PC-9 (cell line): Measurements from ENCODE around the gene TMEM107. TPM values are rescaled to one million over a fixed set of nuclear protein-coding genes. Genes with fewer than 3 reads are reported as not detected.

ENCODE experiments used
- BruUV-seq: library from RNA; stranded (reverse); fragments of 400-500 nt; replicated peaks from 2 replicates; lab custom pipeline; 2021; lab: Mats Ljungman, UMichigan
- CTCF ChIA-PET: fragments of 300-600 bp; sonication (Branson Sonifier 250); formaldehyde crosslinking; loops from one replicate; lab custom pipeline; 2022; ENCODE audit warnings: antibody characterized with exemption; lab: Charles Lee
- POLR2A ChIA-PET: fragments of 300-600 bp; sonication (Branson Sonifier 250); formaldehyde crosslinking; loops from one replicate; lab custom pipeline; 2022; ENCODE audit warnings: antibody characterized with exemption; ENCODE audit not compliant: unreplicated experiment; lab: Charles Lee
- DNase-seq, 2 experiments: peaks; one replicate each; pipeline versions ENCODE4 v3.0.0 to v3.0.0-alpha.2; 2015 to 2022; ENCODE audit warnings: mixed read lengths in 1 of 2
- H2AFZ ChIP-seq: fragments of 200-600 bp; sonication (generic); 2 replicates; pipeline ENCODE4 v1.8.1; 2017; ENCODE audit warnings: antibody characterized with exemption
- H3F3A ChIP-seq: fragments of 200-600 bp; sonication (generic); 2 replicates; pipeline ENCODE4 v1.8.1; 2017; ENCODE audit warnings: antibody characterized with exemption, mild to moderate bottlenecking, low read depth; ENCODE audit not compliant: insufficient read depth
- H3K27ac ChIP-seq: fragments of 200-600 bp; sonication (generic); 2 replicates; pipeline ENCODE4 v1.6.1; 2016; ENCODE audit warnings: mixed run types
- H3K27me3 ChIP-seq: fragments of 200-600 bp; sonication (generic); 2 replicates; pipeline ENCODE4 v1.6.1; 2016; ENCODE audit warnings: low read depth, mixed run types; ENCODE audit not compliant: insufficient read depth
- H3K36me3 ChIP-seq: fragments of 200-600 bp; sonication (generic); 2 replicates; pipeline ENCODE4 v1.6.1; 2016; ENCODE audit warnings: low read depth, mixed run types
- H3K4me1 ChIP-seq: fragments of 200-600 bp; sonication (generic); replicated peaks from 2 replicates; pipeline ENCODE4 v1.6.1; 2016; ENCODE audit warnings: mixed run types; ENCODE audit not compliant: insufficient read depth
- H3K4me2 ChIP-seq: fragments of 200-600 bp; sonication (generic); 2 replicates; pipeline ENCODE4 v1.6.1; 2017; ENCODE audit warnings: mixed run types
- H3K4me3 ChIP-seq: fragments of 200-600 bp; sonication (generic); 2 replicates; pipeline ENCODE4 v1.6.1; 2016; ENCODE audit warnings: mixed run types
- H3K79me2 ChIP-seq: fragments of 200-600 bp; sonication (generic); 2 replicates; pipeline ENCODE4 v1.6.1; 2017; ENCODE audit warnings: low read depth, mixed run types
- H3K9me2 ChIP-seq: fragments of 200-600 bp; sonication (generic); 2 replicates; pipeline ENCODE4 v1.8.1; 2017; ENCODE audit warnings: mild to moderate bottlenecking; ENCODE audit not compliant: insufficient read depth
- H3K9me3 ChIP-seq: fragments of 200-600 bp; sonication (generic); 2 replicates; pipeline ENCODE4 v1.8.1; 2016; ENCODE audit warnings: low read depth; ENCODE audit not compliant: insufficient read depth
- H4K20me1 ChIP-seq: fragments of 200-600 bp; sonication (generic); 2 replicates; pipeline ENCODE4 v1.8.1; 2017; ENCODE audit not compliant: insufficient read depth
- EZH2 ChIP-seq: fragments of 200-600 bp; sonication (generic); IDR thresholded peaks from 2 replicates; pipeline ENCODE4 v1.8.0; 2017; ENCODE audit warnings: antibody characterized with exemption, low read depth
- intact Hi-C: fragments of 100-400 bp; cut with micrococcal nuclease; formaldehyde crosslinking; loops from one replicate; pipeline ENCODE4 v1.10.0; 2022; ENCODE audit not compliant: unreplicated experiment
- total RNA-seq: library from RNA; stranded (reverse); gene quantifications from 2 replicates; pipeline ENCODE4 v1.2.3, GENCODE V29; 2021
- TF ChIP-seq, protein P1 (sequence below): fragments of 200-600 bp; sonication (generic); conservative IDR thresholded peaks from 2 replicates; pipeline ENCODE4 v1.6.1; 2017; ENCODE audit warnings: mixed run types, antibody characterized with exemption, mild to moderate bottlenecking, moderate library complexity

TMEM107 gene
- total RNA-seq, 1 experiment from 2014 or later: 59.1 TPM

DNA sequence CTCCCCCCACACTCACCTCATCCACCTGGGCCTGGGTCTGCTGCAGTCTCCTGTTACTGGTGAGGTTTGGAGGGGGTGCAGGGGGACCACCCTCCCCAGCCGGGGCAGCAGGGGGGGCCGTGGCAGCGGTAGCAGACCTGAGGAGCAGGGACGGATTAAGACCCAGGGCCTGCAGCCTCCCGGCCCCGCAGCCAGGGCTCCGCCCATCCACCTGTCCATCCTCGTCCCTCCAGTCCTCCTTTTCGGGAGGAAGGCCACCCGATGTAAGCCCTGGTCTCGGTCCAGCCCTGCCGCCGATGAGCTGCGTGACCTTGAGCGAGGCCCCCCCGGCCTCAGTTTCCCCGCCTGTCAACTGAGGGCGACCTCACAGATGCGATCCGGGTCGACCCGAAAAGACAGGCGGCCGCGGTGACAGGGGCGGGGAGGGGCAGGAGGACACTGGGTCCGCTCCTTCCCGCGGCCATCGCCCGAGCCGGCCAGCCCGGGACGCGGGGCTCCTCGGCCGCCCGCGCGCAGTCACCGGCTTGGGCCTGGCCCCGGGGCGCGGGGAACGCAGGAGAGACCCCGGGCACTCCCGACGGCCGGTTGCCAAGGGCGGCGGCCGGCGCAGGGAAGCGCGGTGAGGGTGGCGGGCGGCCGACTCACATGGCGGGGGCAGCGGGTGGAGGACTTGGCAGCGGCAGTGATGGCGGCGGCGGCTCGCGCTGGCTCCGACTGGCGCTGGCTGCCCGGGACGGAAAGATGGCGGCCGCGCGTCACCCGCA, 13.8 kb downstream of the TMEM107 start, which contains the start of gene VAMP2:
Gene VAMP2 (minus strand): TSS at position 716 of the 764 bp plus-strand sequence. CDS start 69 bp downstream, at position 647.
- no peaks in the 10 kb centered on the region for H3K27me3 ChIP-seq
- intact Hi-C loops: no loop called here
- peaks cover 10% of the 10 kb centered on the region; the same call in 1 of the 2 replicates for H3K79me2 ChIP-seq
- no TSS peak for BruUV-seq
- no peak within 1 kb of the TSS for H3K27ac ChIP-seq
- H3F3A ChIP-seq: peaks cover 16% of the 10 kb centered on the region; the same call in 1 of the 2 replicates
- peak in 1 of 2 experiments; percentile 62 for DNase-seq
- H4K20me1 ChIP-seq: no peaks in the 10 kb centered on the region
- H3K4me3 ChIP-seq: peak within 1 kb of the TSS; percentile 75
- peaks cover 8% of the 10 kb centered on the region; the same call in 1 of the 2 replicates for H3K4me1 ChIP-seq
- no peaks in the 10 kb centered on the region for H3K36me3 ChIP-seq
- H3K9me2 ChIP-seq: no peaks in the 10 kb centered on the region
- H3K4me2 ChIP-seq: peak within 1 kb of the TSS; percentile 89
- H2AFZ ChIP-seq: peak within 1 kb of the TSS; percentile 90
- ChIA-PET POLR2A (no interaction called here), CTCF (no interaction called here)
- no peaks in the 10 kb centered on the region for H3K9me3 ChIP-seq
- TF ChIP-seq EZH2: no peak
- TF ChIP-seq, protein P1, sequence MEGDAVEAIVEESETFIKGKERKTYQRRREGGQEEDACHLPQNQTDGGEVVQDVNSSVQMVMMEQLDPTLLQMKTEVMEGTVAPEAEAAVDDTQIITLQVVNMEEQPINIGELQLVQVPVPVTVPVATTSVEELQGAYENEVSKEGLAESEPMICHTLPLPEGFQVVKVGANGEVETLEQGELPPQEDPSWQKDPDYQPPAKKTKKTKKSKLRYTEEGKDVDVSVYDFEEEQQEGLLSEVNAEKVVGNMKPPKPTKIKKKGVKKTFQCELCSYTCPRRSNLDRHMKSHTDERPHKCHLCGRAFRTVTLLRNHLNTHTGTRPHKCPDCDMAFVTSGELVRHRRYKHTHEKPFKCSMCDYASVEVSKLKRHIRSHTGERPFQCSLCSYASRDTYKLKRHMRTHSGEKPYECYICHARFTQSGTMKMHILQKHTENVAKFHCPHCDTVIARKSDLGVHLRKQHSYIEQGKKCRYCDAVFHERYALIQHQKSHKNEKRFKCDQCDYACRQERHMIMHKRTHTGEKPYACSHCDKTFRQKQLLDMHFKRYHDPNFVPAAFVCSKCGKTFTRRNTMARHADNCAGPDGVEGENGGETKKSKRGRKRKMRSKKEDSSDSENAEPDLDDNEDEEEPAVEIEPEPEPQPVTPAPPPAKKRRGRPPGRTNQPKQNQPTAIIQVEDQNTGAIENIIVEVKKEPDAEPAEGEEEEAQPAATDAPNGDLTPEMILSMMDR: no peak

DNA sequence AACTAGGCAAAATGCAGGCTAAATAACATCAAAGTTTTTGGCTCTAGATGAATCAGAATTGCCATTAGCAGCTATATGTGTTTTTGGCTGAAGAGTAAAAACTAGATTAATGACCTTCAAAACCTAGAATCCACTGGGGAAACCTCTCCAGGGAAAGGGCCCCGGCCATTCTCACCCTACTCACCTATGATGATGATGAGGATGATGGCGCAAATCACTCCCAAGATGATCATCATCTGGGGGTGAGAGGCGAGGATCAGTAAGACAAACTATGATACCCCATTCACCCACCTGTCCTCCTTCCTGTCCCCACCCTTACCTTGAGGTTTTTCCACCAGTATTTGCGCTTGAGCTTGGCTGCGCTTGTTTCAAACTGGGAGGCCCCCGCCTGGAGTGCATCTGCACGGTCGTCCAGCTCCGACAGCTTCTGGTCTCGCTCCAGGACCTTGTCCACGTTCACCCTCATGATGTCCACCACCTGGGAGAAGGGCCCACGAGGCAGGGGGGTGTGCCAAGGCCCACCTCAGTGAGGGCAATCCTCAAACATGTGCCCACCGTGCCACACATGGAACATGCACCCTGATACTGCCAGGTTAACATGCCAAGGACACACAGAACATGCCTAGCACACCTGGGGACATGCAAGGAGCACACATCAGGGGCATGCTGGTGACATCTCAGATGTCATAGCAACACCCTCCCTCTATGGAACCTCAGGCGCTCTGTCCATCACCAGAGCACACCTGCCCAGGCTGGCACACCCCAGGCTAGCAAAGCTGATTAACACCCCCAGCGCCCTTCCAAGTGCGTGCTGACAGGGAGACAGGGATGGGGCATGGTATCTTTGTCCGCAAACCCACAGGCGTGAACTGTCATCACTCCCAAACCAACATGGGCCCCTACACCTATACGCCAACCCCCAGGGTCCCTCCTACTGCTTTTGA, 14.6 kb downstream of the TMEM107 start:
- CTCF ChIA-PET: interaction anchor here (0.6 kb wide), 2 partner anchors 25 to 37 kb away, joined by 3 to 21 read pairs; no protein-coding TSS in a partner anchor

More for the DNA sequence above, 14.6 kb downstream of the TMEM107 start:
- BruUV-seq: TSS peak; percentile 60
- Histone ChIP-seq H3K4me2 (peak overlapping the region; percentile 89), H3K4me1 (peaks cover 8% of the 10 kb centered on the region; the same call in 1 of the 2 replicates), H3K27me3 (no peaks in the 10 kb centered on the region), H3K4me3 (peak overlapping the region; percentile 75), H3K79me2 (peaks cover 10% of the 10 kb centered on the region; the same call in 1 of the 2 replicates), H3F3A (peaks cover 16% of the 10 kb centered on the region; the same call in 1 of the 2 replicates), H3K36me3 (no peaks in the 10 kb centered on the region), H2AFZ (no peak overlapping the region), H3K27ac (no peak overlapping the region), H3K9me3 (no peaks in the 10 kb centered on the region), H3K9me2 (no peaks in the 10 kb centered on the region), H4K20me1 (no peaks in the 10 kb centered on the region)
- intact Hi-C loops: no loop called here
- POLR2A ChIA-PET: no interaction called here
- no peak for DNase-seq
- TF ChIP-seq, protein P1: no peak
- no peak for TF ChIP-seq EZH2
